HG03045 (cell line): ENCODE results near the gene TLCD1.
A peak's percentile ranks its signal among the peaks of the same experiment; 100 is the strongest.

Experiments
- ATAC-seq: cut with Tn5 transposase; IDR thresholded peaks from one replicate; pipeline ENCODE4 v1.9.1; 2021; ENCODE audit warnings: mild to moderate bottlenecking, moderate library complexity; ENCODE audit not compliant: unreplicated experiment

The TLCD1 gene

DNA sequence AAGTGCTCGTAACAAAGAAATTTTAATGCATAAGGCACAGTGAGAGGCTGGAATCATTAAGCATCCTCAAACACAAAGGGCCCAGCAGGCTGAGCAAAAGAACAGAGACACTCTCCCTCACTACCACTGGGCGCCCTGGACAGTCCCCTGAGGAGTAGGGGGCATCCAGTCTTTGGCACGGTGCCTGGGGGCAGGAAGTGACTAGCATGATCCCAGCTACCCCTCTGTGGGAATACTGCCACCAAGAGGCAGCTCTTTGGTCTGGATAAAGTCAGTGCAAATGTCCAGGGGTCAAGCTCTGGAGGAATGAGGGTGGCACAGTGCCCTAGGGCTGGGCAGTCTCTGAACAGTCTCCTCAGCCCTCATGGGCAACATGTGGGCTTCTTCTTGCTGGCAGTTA lies 11.8 kb downstream of the TLCD1 start:
- no peak for ATAC-seq

DNA sequence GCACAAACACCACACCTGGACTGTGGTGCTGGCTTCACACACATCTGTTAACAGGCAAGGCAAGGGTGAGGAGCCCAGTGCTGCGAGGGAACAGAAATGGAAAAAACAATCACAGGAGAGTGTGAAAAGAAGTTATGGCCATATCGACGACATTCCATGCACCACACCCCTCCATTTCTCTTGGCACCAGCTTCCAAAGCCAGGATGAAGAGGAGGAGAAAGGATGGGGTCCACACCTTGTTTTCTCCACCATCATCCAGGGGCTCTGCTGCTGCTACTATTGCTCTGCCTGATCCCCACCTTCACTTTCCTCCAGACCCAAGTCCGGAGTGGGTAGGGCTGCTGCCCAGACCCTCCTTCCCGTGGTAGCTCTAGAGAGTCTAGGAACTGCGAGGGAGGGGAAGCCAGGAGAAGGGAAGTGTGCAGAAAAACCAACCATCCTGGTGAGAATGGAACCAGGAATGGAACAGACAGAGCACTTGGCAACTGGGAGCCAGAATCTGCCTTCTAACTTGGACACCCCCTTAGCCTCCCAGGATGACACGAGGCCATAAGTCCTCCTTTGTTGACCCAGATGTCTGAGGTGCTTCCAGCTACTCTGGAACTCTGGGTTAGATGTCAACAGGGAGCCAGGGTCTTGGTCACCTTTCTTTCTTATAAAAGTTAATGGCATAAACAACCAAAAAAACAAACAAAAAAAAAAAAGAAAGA lies 13.2 kb downstream of the TLCD1 start:
- no peak for ATAC-seq

DNA sequence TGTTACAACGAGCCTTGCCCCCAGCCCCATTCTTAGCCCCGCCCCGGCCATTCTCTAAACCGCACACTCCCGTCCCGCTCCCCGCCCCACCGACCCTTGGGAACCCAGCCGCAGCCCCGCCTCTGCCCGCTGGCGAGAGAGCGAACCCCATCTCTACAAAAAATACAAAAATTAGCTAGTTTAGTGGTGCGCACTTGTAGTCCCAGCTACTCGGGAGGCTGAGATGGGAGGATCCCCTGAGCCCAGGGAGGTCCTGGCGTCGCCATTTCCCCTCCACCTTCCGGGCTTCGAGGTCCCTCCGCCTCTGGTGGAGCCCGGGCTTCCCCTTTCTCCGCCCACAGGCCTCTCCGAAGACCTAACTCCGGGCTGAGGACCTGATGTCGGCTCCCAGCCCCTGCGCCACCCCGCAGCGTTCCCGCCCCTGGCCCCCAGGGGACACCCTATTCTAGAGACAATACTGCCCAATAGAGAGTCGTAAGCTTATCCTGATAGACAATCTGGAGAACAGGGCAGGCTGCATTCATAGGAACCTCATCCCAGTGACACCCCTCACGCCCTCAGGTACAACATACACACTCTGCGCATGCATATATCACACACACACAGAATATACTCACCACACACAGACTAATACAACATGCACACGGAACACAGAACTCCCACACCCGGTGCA lies 13.9 kb downstream of the TLCD1 start:
- no peak for ATAC-seq

- peak; percentile 33 for ATAC-seq
Measured at GRCh38 chr17:28711723-28712031, 14.4 kb downstream of the TLCD1 start, which contains the start of gene PROCA1. Gene PROCA1 (minus strand): TSS chr17:28711888. CDS start chr17:28711660, 228 bp downstream.

DNA sequence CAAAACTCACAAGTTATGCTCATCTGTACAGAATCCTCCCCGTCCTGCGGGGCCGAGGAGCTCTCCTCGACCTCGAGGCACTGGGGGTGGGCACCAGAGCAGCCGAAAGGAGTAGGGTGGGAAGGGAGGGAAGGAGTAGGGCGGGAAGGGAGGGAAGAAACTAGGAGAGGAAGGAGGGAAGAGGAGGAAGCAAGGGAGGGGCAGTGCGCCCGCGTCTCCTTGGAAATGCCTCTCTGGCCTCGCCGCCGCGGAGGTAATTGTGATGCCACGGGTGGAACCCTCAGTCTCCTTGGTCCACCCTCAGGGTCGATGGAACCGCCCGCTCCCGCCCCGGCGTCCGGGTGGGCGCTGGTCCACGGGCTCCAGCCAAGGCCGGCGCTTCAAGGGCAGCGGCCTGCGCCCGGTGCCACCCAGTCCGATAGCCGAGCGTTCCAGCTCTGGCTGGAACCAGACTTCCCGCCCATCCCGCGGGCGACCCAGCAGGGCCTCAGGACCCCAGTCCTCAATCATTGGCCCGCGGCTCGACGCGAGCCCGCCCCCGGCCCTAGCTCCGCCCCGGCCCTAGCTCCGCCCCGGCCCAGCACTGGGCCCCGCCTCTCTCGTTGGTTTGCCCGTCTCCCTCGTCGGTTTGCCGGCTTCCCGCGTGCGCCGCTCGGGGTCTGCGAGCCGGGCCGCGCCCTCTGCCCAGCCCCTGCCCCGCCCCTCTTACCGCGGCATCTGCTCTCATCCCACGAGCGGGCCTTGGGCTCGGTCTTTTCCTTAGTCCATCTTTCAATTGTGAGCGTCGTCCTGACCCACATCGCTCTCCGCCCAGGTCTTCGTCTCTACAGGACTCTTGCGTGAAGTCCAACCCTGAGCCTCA lies 14.9 kb downstream of the TLCD1 start:
- peak; percentile 80 for ATAC-seq

DNA sequence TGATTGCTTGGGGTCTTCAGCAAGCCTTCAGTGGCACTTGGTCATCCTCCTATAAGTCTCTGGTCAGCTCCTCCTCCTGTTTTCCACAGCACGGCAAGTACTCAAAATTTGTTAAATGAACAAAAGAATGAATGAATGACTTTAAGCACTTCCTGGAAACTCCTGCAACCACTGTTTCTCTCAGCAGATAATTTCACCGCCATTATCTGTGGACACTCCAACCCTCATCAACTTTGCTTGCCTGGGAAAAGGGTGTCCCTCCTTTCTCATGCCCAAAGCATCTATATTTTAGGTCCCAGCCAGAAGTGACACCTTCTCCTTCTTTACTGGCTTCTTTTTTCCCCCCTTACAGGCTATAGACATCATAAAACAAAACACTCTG lies 18.7 kb downstream of the TLCD1 start:
- no peak for ATAC-seq

DNA sequence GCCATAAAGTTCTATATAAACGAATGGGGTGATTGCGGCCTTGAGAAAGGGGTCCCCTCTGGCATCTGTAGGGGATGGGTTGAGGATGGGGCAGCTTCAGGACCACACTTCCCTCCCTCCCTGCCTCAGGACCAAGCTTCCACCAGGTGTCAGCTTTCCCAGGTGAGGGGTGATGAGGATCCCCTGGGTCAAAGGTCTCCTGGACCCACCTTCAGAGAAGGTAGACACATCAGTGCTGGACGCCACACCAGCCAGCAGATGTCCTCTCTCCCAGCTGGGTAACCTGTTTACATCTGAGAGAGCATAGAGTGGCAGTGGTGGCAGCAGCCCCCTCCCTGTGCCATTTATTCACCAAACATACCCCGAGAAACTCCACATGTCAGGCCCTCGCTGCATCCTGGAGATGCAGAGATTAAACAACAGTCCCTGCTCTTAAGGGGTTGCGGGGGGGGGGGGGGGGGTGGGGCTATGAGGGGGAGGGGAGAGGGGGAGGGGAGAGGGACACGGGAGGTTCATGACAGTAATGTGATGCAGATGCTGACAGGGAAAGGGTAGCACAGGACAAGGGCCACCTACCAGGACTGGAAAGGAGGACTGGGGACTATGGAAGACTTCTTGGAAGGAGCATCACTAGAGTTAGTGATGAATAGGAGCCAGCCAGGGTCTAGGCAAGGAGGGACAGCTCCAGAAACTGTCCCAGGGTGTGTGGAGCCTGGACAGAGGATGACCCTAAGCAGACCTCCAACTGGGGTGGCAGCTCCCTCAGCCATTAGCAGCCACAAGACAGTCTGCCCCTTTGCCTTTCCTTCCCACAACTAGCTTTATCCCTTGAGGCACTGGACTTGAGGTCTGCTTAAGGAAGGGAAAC lies 19.3 kb downstream of the TLCD1 start:
- ATAC-seq = no peak

GRCh38 chr17:28705728-28706334 lies 20.2 kb downstream of the TLCD1 start:
- no peak for ATAC-seq

DNA sequence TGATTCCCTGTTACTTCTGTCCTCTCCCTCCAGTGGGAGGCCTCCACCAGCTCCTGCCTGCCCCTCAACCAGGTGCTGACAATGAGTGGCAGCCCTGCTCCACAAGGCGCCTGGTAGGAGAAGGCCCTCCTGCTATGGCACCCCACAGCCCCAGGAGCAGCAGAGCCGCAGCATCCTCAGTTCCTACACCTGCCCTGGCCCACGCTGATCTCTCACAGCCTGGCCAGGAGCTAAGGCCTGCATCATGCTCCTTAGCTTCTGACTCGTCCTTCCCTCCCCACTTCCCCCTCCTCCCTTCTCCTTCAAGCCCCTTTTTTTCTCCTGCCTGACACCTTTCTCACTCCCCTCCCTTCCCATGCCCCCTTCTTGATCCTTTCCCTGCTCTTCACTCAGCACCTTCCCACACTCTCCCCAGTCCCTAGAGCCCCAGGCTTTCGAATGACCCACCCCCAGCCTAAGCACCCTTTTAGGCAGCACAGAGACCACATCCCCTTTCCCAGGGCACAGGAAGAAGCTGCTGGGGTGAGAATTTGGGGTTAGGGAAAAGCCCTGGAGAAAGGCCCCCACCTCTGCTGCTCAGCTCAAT lies 20.9 kb downstream of the TLCD1 start:
- ATAC-seq = no peak

- ATAC-seq = no peak
Measured at GRCh38 chr17:28704219-28704858, 21.7 kb downstream of the TLCD1 start.

DNA sequence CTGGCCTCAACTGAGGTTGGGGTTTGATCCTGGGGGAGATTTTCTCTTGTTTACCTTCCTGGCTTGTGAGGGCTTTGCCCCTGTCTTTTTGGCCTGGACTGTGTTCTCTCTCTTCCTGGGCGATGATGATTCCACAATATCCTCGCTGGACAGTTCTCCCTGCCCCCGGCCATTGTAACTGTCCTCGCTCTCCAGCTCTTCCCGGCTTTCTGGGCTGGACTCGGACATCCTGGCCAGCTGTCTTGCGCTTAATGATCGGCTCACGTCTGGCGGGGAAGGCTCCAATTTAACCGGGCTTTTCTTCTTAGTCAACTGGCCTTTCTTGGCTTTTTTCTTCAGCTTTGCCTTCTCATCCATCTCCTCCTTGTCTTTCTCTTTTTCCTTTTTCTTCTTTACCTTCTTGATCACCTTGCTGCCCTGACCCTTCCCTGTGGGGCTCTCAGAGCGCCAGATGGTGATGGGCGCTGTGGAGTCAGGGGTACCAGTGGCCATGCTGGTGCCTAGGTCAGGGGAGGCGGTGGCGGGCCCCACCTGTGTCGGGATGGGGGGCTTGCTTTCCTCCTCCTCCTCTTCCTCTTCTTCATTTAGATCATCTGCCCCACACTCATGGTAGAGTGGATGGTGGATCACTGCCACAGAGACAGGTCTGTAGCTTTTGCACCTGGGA lies 22.3 kb downstream of the TLCD1 start:
- no peak for ATAC-seq

- no peak for ATAC-seq
Measured at GRCh38 chr17:28702752-28703150, 23.3 kb downstream of the TLCD1 start.

DNA sequence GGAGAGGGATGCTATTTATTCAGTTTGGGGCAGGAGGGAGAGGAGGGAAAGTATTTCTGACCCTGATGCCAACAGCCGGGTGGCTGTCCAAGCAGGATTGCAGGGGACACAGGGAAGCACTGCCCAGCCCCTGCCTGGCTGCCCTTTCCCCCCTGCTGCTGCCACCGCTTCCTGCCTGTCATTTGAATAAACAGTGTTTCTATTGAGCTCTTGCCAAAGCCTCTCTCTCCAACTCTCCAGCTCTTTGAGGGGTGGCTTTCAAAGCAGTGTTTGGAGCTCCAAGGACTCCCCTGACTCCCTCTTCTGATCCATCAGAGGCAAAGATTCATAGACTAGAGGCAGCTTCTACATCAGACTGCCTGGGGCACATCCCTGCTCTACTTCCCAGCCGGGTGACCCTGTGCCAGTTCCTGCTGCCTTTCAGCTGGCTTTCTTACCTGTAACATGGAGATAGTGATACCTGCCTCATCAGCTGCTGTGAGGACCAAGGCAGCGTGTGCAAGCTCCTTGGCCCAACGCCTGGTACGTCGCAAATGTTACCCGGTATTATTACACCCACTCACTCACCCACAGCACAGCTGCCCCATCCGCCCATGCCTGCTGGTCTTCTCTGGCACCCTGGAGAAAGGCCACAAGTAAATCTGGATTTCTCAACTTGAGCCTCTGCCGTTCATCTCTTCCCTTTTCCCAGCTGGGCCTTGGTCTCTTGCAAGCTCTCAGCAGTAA lies 23.8 kb downstream of the TLCD1 start:
- no peak for ATAC-seq

GRCh38 chr17:28700830-28701492 lies 25.1 kb downstream of the TLCD1 start:
- ATAC-seq = no peak

DNA sequence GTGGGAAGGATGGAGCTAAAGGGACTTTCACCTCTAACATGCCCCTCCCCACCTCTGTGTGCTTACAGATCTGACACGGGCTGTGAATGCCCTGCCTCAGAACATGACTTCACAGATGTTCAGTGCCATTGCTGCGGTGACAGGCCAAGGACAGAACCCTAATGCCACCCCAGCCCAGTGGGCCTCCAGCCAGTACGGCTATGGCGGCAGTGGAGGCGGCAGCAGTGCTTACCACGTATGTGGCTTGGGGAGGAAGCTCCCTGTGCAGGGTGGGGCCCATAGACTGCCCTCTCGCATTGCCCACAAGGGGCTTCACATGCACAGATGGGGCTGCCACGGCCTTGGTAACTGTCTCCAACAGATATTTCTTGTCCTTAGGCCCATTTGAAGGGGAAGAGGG lies 25.8 kb downstream of the TLCD1 start:
- ATAC-seq = no peak

GRCh38 chr17:28698253-28698941 lies 27.6 kb downstream of the TLCD1 start:
- no peak for ATAC-seq

DNA sequence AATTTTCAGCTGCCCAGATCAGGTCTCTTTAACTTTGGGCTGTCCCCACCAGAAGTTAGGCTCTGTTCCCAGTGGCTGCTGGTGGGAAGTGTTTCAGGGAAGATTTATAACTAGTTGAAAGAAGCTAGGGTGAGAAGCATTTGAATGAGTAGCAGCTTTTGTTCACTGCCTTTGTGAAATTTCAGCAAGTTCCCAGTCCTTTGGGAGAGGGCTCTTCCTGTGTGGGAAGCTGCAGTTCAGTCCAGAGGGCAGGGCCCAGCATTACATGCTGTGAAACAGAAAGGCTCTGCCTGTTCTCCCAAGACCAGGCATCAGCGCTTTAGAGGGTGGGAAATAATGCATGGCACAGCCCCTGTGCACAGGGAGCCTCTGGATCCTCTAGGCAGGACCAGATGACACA lies 32.2 kb downstream of the TLCD1 start:
- no peak for ATAC-seq
